Skin of body (tissue), 2 donors: Measurements from ENCODE around the gene ZNF17. TPM values are rescaled to one million over a fixed set of nuclear protein-coding genes. Genes with fewer than 3 reads are reported as not detected.
"Not testable (repeated sequence)": the region's sequence is repeated elsewhere in the genome, so short reads cannot be mapped to it uniquely, and the experiment has no call there.

ENCODE experiments used
- DNase-seq: peaks from one replicate; lab custom pipeline; 2025; lab: John Stamatoyannopoulos, UW
- total RNA-seq: library from RNA; depleted of rRNA; stranded (reverse); fragments of >200 nt; gene quantifications from one replicate; pipeline ENCODE4 v1.2.3, GENCODE V29; 2014

Gene ZNF17
- 14.7 TPM for total RNA-seq

GRCh38 chr19:57410877-57411671, at the start of gene ZNF17:
Gene ZNF17, plus strand, starts transcription at chr19:57411161. Its CDS starts 2,455 bp downstream, at chr19:57413616.
- peak; percentile 90 for DNase-seq

DNA sequence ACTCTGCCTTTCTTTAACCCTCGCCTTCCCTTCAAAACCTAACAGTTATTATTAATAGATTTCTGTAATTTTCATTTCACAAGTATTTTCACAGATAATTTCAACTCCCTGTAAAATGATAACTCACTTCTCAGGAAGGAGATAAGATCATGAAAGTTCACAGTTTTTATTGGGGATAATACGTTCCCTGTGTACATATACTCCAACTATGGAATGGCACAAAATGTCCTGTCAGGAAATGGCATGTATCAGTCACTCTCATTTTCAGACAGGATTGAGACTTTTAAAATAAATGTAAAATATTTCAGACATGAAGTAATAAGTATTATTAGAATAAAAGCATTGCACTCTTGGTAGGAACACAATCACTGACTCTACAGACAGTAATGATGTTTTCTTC, 48.5 kb upstream of the ZNF17 start:
- DNase-seq, result peak; percentile 14

DNA sequence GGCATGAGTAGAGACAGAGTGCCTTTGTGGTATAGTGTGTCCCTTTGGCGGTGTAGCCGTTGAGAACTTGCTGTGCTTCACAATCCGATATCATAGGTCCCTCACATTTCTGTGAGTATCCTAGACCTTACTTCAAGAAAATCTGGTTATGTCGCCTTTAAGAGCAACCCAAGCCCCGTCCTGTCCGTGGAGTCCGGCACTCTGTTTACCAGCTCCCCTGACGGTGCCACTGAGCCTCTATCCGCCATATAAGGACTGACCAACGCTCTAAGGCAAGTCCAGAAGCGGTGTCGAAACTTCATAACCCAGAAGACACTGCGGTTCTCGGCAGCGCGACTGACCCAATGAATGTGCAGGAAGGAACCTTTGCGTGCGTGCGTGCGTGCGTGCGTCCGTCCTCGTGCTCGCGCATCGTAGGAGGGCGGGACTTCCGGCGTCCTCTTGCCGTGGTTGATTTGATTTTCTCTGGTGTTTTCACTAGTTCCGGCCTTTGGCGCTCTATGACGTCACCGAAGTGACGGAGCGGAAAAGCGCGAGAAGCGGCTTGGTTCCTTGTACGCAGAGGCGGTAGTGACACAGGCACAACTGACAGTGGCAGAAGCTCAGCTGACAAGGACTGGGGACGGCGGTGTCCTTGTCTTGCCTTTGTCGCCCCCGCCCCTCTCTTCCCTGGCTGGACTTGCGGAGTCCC, 47.8 kb upstream of the ZNF17 start, which contains the start of the genes TRAPPC2B and ZNF547:
TSS of gene TRAPPC2B (plus strand) at position 555 of the 691 bp plus-strand sequence. CDS start 1,283 bp downstream, outside the sequence.
TSS of gene ZNF547 (plus strand) at position 555 of the 691 bp plus-strand sequence. CDS start 5,005 bp downstream, outside the sequence.
- peak; percentile 100 for DNase-seq

GRCh38 chr19:57363688-57364181, 47.2 kb upstream of the ZNF17 start:
- DNase-seq, result no peak

DNA sequence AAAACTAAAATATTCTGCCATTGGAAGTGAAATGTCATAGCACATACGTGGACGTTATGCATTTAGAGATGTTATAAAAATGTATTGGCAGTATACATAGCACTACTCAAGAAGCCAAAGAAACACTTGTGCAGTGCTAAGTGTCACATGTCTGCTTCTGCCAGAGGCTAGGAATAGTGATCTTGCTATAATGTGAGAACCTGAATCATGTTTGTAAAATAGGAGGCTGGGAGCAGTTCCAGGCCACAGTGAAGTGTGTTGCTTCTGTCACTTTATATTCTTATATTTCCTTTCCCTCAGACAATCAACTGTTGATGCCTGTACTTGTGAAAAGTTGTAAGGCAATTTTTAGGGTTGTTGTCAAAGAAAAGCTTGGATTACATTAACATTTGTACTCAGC, 44.2 kb upstream of the ZNF17 start:
- DNase-seq, result no peak

GRCh38 chr19:57374179-57374578, 36.8 kb upstream of the ZNF17 start:
- no peak for DNase-seq

DNA sequence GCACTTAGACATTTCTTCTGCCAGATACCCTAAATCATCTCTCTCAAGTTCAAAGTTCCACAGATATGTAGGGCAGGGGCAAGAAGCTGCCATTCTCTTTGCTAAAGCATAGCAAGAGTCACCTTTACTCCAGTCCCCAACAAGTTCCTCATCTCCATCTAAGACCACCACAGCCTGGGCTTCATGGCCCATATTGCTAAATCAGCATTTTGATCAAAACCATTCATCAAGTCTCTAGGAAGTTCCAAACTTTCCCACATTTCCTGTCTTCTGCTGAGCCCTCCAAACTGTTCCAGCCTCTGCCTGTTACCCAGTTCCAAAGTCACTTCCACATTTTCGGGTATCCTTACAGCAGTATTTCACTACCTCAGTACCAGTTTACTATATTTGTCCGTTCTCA, 36.3 kb upstream of the ZNF17 start:
- not testable (repeated sequence) for DNase-seq

DNA sequence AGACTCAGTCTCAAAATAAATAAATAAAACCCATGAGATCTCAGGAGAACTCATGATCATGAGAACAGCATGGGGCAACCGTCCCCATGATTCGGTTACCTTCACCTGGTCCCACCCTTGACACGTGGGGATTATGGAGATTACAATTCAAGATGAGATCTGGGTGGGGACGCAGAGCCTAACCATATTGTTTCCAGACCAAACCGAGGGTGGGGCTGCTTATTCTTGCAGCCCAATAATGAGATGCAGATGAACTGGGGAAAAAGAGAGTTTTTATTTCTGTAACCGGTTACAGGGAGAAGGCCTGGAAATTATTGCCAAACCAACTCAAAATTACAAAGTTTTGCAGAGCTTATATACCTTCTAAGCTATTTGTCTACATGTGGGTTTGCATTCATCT, 34.8 kb upstream of the ZNF17 start:
- no peak for DNase-seq

- no peak for DNase-seq
Observed at GRCh38 chr19:57377498-57378146, 33.3 kb upstream of the ZNF17 start.

DNA sequence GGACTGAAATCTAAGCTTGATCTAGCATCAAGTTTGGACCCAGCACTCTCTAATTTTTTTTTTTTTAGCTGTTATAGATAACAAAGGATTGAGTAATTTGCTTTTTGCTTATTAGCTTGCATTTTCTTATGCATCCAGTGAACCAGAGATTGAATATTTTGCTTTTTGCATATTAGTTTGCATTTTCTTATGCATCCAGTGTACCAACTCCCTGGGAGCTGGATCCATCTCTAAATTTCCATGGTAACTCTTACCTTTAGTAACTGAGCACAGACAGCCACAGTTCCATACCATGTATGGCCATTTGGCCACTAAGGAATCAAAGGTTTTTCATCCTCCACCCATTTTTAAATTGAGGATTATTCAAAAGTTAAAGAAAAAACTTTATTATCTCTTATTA, 30.0 kb upstream of the ZNF17 start:
- no peak for DNase-seq

GRCh38 chr19:57382806-57383488, 28.0 kb upstream of the ZNF17 start:
- no peak for DNase-seq

DNA sequence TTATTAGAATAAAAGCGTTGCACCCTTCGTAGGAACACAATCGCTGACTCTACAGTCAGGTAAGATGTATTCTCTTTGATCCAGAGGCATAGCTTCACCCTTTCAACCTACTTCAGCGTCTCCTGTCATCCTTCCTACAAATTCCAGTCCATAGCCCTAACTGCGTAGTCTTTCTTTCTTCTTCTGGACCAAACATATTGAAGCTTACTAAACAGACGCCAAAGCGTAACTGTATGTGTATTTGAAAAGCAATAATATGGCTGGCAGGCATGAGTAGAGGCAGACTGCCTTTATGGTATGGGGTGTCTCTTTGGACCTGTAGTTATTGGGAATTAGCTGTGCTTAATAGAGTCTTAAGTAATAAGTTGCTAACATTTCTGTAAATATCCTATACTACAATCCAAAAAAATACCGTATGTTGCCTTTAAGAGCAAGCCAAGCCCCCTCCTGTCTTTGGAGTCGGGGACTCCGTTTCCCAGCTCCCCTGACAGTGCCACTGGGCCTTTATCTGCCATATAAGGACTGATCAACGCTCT, 21.7 kb upstream of the ZNF17 start:
- DNase-seq, result no peak

- DNase-seq, result peak; percentile 99
Observed at GRCh38 chr19:57389730-57390598, 21.0 kb upstream of the ZNF17 start, which contains the start of gene ZNF548. Gene ZNF548, plus strand, starts transcription at chr19:57389854. Its CDS starts 246 bp downstream, at chr19:57390100.

- DNase-seq, result no peak
Observed at GRCh38 chr19:57395710-57396109, 15.3 kb upstream of the ZNF17 start.

GRCh38 chr19:57398868-57399267, 12.1 kb upstream of the ZNF17 start:
- DNase-seq, result no peak

GRCh38 chr19:57403737-57404563, 7.0 kb upstream of the ZNF17 start:
- no peak for DNase-seq

DNA sequence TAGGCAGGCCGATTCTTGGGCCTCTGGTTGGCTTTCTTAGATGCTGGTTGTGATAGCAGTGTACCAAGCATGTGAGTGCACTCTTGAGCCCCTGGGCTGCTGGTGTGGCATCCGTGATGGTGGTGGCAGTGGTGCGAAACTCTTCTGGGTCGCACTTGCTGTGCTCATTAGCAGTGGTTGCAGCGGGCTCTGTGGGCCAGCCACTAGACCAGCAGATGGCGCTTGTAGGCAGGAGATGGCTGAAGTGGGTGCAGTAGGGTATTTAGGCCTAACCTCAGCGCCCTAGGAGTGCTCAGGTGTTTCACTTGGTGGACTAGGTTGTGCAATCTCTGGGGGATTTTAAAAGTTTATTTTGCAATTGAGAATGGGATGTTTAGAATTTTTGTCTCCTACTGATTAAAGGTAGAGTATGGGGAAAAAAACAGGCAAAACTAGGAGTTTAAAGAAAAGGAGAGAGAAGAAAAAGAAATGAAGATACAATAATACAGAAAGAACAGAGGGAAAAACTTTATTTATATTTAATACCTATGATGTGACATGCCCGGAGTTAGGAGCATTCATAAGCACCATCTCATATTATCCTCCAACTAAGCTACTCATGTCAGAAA, 4.3 kb upstream of the ZNF17 start:
- no peak for DNase-seq

DNA sequence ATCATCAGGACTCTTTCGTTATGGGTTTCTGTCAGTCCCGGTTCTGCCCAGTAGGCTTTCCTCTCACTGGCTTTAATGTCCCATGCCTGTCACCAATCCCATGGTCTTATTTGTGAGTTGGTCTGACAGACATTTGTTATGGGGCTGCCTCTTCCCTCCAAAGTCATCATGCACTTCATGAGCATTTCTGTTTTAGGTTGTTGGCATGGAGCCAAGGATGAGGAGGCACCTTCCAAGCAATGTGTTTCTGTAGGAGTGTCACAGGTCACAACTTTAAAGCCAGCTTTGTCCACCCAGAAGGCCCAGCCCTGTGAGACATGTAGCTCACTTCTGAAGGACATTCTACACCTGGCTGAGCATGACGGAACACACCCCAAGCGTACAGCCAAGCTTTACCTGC, 8.5 kb downstream of the ZNF17 start:
- DNase-seq, result no peak

DNA sequence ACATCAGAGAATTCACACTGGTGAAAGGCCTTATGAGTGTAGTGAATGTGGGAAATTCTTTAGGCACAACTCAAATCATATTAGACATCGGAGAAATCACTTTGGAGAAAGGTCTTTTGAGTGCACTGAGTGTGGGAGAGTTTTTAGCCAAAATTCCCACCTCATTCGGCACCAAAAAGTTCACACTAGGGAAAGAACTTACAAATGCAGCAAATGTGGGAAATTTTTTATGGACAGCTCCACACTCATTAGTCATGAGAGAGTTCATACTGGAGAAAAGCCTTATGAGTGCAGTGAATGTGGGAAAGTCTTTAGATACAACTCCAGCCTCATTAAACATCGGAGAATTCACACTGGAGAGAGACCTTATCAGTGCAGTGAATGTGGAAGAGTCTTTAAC, 10.1 kb downstream of the ZNF17 start:
- DNase-seq, result no peak
